ENCODE results near the gene CCDC127. TPM values are rescaled to one million over a fixed set of nuclear protein-coding genes. Genes with fewer than 3 reads are reported as not detected.
A peak's percentile ranks its signal among the peaks of the same experiment; 100 is the strongest.

CCDC127 gene
- total and polyA plus RNA-seq, 2 of the 13 experiments (the other 11 are each of a cell fraction or from before 2014, with no cell fraction given), result 2.9 to 4.3 TPM

DNA sequence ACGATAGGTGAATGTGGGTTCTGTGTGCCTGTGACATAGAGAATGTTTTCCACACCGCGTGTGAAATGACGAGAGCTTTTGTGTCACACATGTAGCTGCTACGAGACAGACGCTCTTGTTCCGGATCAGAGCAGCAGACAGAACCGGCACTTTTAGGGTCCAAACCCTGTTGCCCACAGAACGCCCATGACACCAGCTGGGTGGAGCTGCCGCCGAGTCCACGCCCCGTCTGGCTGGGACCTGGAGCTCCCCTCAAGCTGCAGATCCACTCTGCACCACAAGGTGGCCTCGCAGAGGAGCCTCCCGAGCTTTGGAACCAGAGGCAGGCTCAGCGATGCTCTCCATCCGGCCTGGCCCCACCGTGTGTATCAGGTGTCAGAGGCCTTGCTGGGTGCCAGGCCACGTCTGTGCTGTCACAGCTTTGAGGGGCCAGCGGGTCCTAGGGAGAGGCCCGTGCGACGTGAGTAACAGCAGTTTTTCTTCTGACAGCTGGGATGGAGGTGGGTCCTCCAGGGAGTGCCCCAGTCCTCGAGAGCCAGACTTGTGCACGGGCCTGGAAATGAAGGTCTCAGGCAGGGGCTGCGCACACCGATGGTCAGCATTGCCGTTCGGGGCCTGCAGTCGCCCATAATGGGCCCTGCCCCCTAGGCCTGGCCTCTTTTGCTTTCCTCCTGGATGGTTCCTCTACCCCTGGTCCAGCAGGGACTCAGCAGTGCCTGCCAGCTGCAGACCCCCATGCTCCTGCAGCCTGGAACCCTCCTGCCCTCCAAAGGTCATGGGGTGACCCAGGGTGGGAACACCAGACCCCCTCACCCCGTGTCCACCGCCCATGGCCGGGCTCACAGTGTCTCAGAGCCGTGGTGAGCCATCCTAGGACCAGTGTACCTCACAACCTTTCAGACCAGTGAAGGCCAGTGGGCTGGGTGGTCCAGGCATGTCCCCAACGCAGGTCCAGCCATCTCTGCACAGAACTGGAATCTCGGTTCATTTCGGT is 29.2 kb downstream of the CCDC127 start (continued):
- TF ChIP-seq, protein P1, sequence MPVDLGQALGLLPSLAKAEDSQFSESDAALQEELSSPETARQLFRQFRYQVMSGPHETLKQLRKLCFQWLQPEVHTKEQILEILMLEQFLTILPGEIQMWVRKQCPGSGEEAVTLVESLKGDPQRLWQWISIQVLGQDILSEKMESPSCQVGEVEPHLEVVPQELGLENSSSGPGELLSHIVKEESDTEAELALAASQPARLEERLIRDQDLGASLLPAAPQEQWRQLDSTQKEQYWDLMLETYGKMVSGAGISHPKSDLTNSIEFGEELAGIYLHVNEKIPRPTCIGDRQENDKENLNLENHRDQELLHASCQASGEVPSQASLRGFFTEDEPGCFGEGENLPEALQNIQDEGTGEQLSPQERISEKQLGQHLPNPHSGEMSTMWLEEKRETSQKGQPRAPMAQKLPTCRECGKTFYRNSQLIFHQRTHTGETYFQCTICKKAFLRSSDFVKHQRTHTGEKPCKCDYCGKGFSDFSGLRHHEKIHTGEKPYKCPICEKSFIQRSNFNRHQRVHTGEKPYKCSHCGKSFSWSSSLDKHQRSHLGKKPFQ (CRISPR knock-in tag; IDR thresholded peaks at IDR 0.05; ENCODE audit: insufficient replicate concordance), result no peak
- peak; percentile 34 for TF ChIP-seq HNF4A (CRISPR knock-in tag; IDR thresholded peaks at IDR 0.05)
- TF ChIP-seq RFX1 (IDR thresholded peaks at IDR 0.05), result no peak; the same call in 1 of the 2 replicates
- TF ChIP-seq, protein P2, sequence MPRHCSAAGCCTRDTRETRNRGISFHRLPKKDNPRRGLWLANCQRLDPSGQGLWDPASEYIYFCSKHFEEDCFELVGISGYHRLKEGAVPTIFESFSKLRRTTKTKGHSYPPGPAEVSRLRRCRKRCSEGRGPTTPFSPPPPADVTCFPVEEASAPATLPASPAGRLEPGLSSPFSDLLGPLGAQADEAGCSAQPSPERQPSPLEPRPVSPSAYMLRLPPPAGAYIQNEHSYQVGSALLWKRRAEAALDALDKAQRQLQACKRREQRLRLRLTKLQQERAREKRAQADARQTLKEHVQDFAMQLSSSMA (CRISPR knock-in tag; IDR thresholded peaks at IDR 0.05), result no peak
- TF ChIP-seq ZNF878 (CRISPR knock-in tag; IDR thresholded peaks at IDR 0.05), result no peak
- TF ChIP-seq FOXO1 (CRISPR knock-in tag; IDR thresholded peaks at IDR 0.05), result no peak
- TF ChIP-seq RFXAP (CRISPR knock-in tag; IDR thresholded peaks at IDR 0.05; ENCODE audit: borderline replicate concordance), result no peak
- no peak for TF ChIP-seq ZC3H4 (CRISPR knock-in tag; IDR thresholded peaks at IDR 0.05; ENCODE audit: borderline replicate concordance)
- TF ChIP-seq SKI (IDR thresholded peaks at IDR 0.05; ENCODE audit: partially characterized antibody), result no peak
- TF ChIP-seq CENPX (CRISPR knock-in tag; IDR thresholded peaks at IDR 0.05), result no peak
- TF ChIP-seq, protein P3, sequence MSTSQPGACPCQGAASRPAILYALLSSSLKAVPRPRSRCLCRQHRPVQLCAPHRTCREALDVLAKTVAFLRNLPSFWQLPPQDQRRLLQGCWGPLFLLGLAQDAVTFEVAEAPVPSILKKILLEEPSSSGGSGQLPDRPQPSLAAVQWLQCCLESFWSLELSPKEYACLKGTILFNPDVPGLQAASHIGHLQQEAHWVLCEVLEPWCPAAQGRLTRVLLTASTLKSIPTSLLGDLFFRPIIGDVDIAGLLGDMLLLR (CRISPR knock-in tag; IDR thresholded peaks at IDR 0.05), result no peak
- TF ChIP-seq ZNF816 (CRISPR knock-in tag; IDR thresholded peaks at IDR 0.05; ENCODE audit: borderline replicate concordance), result no peak
- TF ChIP-seq ZNF607 (CRISPR knock-in tag; IDR thresholded peaks at IDR 0.05; ENCODE audit: borderline replicate concordance), result peak; percentile 90; the same call in 1 of the 2 replicates
- no peak for TF ChIP-seq POLR2AphosphoS5 (IDR thresholded peaks at IDR 0.05; ENCODE audit: low read depth, low read length)
- no peak for TF ChIP-seq ZFP1 (CRISPR knock-in tag; IDR thresholded peaks at IDR 0.05)
- TF ChIP-seq ZNF564 (CRISPR knock-in tag; IDR thresholded peaks at IDR 0.05), result no peak
- no peak for TF ChIP-seq SIN3A (IDR thresholded peaks at IDR 0.05; ENCODE audit: borderline replicate concordance, low read depth, low read length)
- TF ChIP-seq ZNF253 (CRISPR knock-in tag; IDR thresholded peaks at IDR 0.05; ENCODE audit: borderline replicate concordance), result no peak
- TF ChIP-seq, protein P4, sequence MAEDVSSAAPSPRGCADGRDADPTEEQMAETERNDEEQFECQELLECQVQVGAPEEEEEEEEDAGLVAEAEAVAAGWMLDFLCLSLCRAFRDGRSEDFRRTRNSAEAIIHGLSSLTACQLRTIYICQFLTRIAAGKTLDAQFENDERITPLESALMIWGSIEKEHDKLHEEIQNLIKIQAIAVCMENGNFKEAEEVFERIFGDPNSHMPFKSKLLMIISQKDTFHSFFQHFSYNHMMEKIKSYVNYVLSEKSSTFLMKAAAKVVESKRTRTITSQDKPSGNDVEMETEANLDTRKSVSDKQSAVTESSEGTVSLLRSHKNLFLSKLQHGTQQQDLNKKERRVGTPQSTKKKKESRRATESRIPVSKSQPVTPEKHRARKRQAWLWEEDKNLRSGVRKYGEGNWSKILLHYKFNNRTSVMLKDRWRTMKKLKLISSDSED (CRISPR knock-in tag; IDR thresholded peaks at IDR 0.05), result no peak
- no peak for TF ChIP-seq MEF2D (CRISPR knock-in tag; IDR thresholded peaks at IDR 0.05)
- TF ChIP-seq NFATC3 (CRISPR knock-in tag; IDR thresholded peaks at IDR 0.05), result no peak
- TF ChIP-seq FOXP1 (IDR thresholded peaks at IDR 0.05), result no peak
- no peak for TF ChIP-seq FOXP1 (CRISPR knock-in tag; IDR thresholded peaks at IDR 0.05)
- no peak for TF ChIP-seq ZNF678 (CRISPR knock-in tag; IDR thresholded peaks at IDR 0.05)
- no peak for TF ChIP-seq BRD4 (CRISPR knock-in tag; IDR thresholded peaks at IDR 0.05)
- TF ChIP-seq HNRNPUL1 (IDR thresholded peaks at IDR 0.05; ENCODE audit: low read depth, low read length), result no peak
- TF ChIP-seq, protein P5, sequence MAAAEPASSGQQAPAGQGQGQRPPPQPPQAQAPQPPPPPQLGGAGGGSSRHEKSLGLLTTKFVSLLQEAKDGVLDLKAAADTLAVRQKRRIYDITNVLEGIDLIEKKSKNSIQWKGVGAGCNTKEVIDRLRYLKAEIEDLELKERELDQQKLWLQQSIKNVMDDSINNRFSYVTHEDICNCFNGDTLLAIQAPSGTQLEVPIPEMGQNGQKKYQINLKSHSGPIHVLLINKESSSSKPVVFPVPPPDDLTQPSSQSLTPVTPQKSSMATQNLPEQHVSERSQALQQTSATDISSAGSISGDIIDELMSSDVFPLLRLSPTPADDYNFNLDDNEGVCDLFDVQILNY (CRISPR knock-in tag; conservative IDR thresholded peaks at IDR 0.05), result no peak
- TF ChIP-seq KDM1A (CRISPR knock-in tag; IDR thresholded peaks at IDR 0.05), result 0 out of 2 replicates have a peak, but pooled peaks have one; percentile 31

All from HepG2 (cell line).